ENCODE data around the gene S100B.

The S100B gene

DNA sequence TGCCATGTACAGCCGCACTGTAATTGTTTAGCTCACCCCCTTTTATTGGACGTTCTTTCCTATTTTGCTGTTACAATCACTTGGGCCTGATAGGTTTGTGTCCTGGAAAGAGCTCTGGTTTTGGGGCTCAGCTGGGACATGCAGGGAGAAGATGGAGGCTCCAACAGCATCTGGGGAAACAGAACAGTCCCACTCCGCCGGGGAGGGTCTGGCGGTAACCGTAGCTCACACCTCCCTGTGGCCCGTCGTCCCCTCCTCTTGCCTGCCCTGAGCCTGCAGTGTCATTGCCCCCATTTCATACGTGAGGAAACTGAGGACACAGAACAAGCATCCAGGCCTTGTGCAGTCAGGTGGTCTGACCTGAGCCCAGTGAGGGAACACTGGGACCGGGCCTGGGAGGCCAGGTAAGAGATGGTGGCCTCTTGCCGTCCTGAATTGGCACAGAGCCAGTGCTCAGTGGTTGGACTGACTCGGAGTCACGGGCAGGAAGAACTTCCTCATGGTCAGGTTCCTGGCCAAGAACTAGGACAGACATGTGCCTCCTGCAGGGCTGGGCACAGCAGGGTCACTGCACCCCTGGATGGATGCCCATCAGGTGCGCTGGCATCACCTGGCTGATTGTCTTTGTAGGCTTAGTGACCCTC is 41.8 kb downstream of the S100B start:
- no peaks in the 10 kb centered on the region for H3K4me1 ChIP-seq
- no peak overlapping the region for H3K4me3 ChIP-seq (ENCODE audit: low read depth, low read length)
- TF ChIP-seq, protein P1, sequence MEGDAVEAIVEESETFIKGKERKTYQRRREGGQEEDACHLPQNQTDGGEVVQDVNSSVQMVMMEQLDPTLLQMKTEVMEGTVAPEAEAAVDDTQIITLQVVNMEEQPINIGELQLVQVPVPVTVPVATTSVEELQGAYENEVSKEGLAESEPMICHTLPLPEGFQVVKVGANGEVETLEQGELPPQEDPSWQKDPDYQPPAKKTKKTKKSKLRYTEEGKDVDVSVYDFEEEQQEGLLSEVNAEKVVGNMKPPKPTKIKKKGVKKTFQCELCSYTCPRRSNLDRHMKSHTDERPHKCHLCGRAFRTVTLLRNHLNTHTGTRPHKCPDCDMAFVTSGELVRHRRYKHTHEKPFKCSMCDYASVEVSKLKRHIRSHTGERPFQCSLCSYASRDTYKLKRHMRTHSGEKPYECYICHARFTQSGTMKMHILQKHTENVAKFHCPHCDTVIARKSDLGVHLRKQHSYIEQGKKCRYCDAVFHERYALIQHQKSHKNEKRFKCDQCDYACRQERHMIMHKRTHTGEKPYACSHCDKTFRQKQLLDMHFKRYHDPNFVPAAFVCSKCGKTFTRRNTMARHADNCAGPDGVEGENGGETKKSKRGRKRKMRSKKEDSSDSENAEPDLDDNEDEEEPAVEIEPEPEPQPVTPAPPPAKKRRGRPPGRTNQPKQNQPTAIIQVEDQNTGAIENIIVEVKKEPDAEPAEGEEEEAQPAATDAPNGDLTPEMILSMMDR (IDR thresholded peaks at IDR 0.05; ENCODE audit: low read depth, low read length): no peak
- H3K36me3 ChIP-seq: peaks cover 52% of the 10 kb centered on the region
- DNase-seq: no peak
- no peaks in the 10 kb centered on the region for H3K9me3 ChIP-seq
- no peaks in the 10 kb centered on the region for H3K27me3 ChIP-seq

DNA sequence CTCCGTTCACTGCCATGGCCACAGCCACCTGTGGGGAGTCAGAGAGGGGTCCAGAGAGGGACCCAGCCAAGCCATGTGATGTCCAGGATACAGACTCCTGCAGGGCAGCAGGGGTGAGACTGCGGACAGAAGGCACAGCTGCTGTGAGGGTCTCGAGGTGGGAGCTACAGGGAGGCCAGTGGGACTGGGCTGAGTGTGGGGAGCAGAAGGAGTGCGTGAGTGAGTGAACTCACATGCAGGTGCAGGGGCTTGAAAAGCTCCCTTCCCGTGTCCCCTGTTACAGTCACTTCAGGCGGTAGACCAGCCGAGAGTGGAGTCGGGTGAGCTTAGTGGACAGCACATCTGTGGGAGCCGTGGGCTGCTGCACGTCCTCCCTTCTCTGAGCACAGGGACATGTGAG is 42.4 kb downstream of the S100B start:
- peaks cover 57% of the 10 kb centered on the region for H3K36me3 ChIP-seq
- no peaks in the 10 kb centered on the region for H3K4me1 ChIP-seq
- DNase-seq: no peak
- TF ChIP-seq, protein P1 (IDR thresholded peaks at IDR 0.05; ENCODE audit: low read depth, low read length): no peak
- H3K9me3 ChIP-seq: no peaks in the 10 kb centered on the region
- H3K4me3 ChIP-seq (ENCODE audit: low read depth, low read length): no peak overlapping the region
- H3K27me3 ChIP-seq: no peaks in the 10 kb centered on the region

DNA sequence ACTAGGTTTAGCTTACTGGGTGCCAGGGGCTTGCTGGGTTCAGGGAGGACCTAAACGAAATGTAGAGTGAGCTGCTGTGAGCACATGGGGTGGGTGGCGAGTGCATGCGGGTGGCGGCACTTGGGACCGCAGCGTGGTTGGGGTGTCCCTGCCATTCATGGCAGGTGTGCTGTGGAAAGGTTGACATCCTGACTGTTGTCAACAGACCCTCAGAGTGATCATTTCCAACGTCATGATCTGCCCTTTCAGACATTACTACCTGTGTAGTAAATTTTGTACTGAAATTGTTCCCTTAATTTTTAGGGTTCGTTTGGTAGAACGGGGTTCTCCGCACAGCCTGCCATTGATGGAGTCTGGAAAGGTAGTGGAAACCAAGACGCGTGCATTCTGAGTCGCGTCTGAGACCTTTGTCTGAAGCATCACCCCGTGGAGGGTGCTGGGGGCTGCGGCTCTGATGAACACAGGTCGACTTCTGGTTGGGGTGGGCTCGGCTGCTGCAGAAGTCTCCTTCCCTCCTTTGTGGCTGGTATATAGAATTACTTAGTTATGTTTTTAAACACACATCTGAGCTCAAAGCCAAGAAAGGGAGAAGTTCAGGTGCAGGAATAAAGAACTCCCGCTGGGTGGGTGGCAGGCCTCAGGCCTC is 43.3 kb downstream of the S100B start:
- Histone ChIP-seq H3K4me3 (ENCODE audit: low read depth, low read length) (no peak overlapping the region), H3K9me3 (no peaks in the 10 kb centered on the region), H3K4me1 (no peaks in the 10 kb centered on the region), H3K36me3 (peaks cover 51% of the 10 kb centered on the region), H3K27me3 (no peaks in the 10 kb centered on the region)
- DNase-seq: no peak
- TF ChIP-seq, protein P1 (IDR thresholded peaks at IDR 0.05; ENCODE audit: low read depth, low read length): no peak

DNA sequence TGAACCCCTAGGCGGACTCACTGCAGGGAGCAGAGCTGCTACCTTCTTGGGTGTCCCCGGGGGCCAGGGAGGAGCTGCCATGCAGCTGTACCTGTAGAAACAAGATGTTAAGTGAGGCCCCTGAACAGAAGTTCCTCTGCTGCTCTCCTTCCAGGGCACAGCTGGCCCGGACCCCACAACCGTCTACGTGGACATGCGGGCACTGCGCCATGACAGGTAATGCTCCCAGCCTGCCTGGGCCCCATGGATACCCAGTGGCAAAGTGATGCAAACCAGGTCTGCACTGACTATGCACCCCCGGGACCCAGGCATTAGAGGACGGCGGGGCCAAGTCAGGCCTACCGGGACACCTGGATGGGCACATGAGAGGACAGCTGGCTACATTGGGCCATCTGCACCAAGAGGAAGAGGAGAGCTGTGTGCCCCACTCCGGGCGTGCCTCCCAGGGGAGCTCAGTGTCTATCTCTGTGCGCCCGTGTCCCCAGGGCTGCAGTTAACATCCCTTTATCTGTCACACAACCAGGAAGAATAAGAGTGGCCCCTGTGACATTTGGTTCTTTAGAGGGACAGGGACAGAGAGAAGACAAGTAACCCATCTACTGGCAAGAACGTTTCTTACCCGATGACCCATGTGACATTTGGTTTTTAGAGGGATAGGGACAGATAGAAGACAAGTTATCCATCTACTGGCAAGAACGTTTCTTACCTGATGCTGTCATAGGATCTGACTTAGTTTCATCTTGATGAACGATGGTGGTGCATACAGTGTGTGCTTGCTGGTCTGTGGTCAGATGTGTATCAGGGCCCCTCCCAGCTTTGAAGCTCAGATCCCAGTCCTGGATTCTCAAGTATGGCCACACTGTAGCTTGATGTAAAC is 44.1 kb downstream of the S100B start:
- TF ChIP-seq, protein P1 (IDR thresholded peaks at IDR 0.05; ENCODE audit: low read depth, low read length): no peak
- Histone ChIP-seq H3K9me3 (no peaks in the 10 kb centered on the region), H3K27me3 (no peaks in the 10 kb centered on the region), H3K4me1 (no peaks in the 10 kb centered on the region), H3K36me3 (peaks cover 51% of the 10 kb centered on the region), H3K4me3 (ENCODE audit: low read depth, low read length) (no peak overlapping the region)
- DNase-seq: no peak

DNA sequence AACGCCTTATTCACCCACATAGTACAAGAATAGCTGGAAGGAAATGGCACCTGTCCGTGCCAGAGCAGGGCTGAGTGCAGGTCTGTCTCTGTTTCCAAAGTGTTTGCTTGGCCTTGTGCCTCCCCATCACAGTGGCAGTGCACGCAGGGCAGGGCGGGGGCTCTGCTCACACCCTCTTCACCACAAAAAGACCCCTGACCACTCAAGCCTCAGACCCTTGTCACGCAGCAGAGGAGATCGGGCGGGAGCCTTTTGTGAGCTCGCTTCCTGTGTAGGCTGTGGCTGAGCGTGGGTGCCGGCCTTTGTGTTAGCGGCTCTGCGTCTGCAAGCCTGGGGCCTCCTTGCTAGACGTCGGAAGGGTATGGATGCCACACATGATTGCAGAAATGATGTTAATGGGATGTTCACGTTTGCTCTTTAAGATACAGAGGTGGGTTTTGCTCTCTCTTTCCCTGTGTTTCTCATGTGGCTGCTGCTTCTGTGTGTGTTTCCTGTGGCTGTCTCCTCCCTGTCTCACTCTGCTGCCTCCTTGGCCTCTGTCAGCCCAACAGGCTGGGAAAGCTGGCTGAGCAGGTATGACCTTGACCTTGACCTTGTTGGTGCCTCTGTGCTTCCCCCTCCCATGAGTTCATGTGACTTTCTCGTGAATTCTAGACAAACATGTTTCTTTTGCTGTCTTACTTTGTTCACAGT is 45.4 kb downstream of the S100B start:
- peaks cover 46% of the 10 kb centered on the region for H3K36me3 ChIP-seq
- H3K4me3 ChIP-seq (ENCODE audit: low read depth, low read length): no peak overlapping the region
- no peaks in the 10 kb centered on the region for H3K4me1 ChIP-seq
- TF ChIP-seq, protein P1 (IDR thresholded peaks at IDR 0.05; ENCODE audit: low read depth, low read length): no peak
- no peaks in the 10 kb centered on the region for H3K27me3 ChIP-seq
- no peaks in the 10 kb centered on the region for H3K9me3 ChIP-seq
- DNase-seq: no peak
